HG02970 (cell line): Measurements from ENCODE around the gene BTBD18.
"Not testable (repeated sequence)": the region's sequence is repeated elsewhere in the genome, so short reads cannot be mapped to it uniquely, and the experiment has no call there.

Experiments used
- ATAC-seq: cut with Tn5 transposase; IDR thresholded peaks from one replicate; pipeline ENCODE4 v1.9.1; 2021; ENCODE audit warnings: mild to moderate bottlenecking, moderate library complexity, moderate number of reproducible peaks; ENCODE audit not compliant: unreplicated experiment, low FRiP score

BTBD18 gene

GRCh38 chr11:57741132-57742086 lies 10.2 kb downstream of the BTBD18 start, which contains the start of gene SELENOH:
Gene SELENOH, plus strand, starts transcription at chr11:57741491. Its CDS starts 105 bp downstream, at chr11:57741596.
- peak; percentile 93 for ATAC-seq

DNA sequence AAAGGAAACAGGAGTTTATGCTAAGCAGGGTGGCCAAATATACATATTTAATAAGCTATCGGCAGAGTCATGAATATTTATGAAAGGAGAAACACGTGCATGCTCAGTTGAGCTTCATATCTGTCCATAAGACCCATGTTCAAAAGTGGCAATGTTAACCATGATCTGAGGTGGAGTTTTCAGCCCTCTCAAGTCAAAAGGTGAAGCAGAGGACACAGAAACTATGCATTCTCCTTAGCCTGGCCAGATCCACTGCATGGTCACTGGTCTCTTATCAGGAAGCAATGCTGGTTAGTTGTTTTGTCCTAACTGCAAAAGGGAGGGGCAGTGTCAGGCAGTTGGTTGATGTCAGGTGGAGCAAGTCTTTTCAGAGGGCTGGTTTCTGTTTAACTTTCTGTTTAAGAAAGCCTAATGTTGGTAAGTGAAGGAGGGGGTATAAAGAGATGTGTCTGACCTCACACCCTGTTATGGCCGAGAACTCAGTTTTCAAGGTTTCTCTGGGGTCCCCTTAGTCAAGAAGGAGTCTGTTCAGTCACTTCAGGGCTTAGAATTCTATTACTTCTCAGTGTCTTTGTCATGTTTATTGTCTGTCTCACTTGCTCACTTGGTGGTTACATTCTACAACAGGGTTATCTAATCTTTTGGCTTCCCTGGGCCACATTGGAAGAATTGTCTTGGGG lies 15.9 kb downstream of the BTBD18 start:
- no peak for ATAC-seq

GRCh38 chr11:57732661-57733060 lies 19.0 kb downstream of the BTBD18 start:
- ATAC-seq, result no peak

DNA sequence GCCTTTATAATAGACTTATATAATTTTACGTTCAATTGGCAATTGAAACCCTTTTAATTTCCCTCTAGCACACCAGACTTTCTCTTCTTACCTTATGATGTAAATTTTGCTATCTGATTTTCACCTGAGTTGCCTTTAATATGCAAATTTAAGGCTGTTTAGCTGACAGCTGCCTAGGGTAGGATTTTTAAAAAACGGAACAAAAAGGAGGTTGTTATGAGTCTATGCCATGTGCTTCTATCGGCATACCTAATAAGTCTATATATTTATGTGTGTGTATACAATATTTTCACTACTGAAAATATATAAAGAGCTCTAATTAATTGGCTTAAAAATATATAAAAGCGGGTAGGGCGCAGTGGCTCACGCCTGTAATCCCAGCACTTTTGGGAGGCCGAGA lies 22.1 kb downstream of the BTBD18 start:
- no peak for ATAC-seq

DNA sequence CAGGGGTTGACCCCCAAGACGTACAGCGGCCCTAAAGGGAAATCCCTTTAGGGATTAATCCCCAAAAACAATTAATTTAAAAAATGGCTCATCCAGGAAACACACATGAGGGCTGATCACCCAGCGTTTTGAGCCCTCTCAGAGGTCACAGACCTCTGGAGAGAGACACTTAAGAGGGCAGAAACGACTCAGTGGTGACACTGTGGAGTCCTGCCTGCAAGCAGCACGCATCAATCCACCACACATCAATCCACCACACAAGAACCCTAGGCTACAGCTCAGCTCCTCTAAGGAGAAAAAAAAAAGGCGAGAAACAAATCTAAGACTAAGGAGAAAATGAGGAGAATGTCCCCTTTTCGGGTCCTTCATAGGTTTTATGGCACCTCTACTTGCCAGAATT lies 22.8 kb downstream of the BTBD18 start:
- ATAC-seq, result no peak

DNA sequence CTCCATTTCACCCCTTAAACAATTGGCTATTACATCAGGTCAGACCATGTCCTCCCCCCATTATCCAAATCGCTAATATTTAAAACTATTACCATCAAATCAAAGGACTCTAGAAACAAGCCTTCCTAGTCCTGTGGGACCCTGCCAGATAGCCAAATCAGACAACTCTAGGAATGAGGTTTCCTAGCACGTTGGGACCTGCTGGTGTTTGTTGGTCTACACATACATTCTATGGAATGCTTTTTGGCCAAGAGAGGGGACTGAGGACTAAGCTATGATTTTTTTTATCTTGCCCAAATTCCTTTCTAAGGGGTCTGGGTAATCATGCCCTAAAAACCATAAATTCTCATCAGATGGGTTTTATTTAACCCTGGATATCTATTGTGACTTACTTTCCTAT lies 24.4 kb downstream of the BTBD18 start:
- no peak for ATAC-seq

- ATAC-seq, result not testable (repeated sequence)
Measured at GRCh38 chr11:57716726-57717125, 34.9 kb downstream of the BTBD18 start.

DNA sequence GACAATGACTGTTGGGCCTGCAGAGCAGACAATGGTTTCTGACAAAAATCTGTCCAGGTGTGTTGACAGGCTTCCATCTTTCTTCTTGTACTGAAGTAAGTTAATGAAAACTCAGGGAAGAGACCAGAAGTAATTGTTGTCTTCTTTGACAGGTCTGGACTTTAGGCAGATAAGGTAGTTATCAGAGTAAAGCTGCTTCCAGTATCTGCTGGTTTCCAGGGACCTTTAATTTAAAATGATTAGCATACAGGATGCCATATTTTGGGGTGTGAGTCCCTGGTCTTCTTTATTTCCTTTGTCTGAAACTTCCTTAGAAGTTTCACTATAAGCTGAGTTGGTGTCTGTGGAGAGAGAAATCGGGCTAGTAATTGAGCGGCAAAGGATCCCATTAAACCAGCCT lies 37.8 kb downstream of the BTBD18 start:
- no peak for ATAC-seq

GRCh38 chr11:57712256-57713150 lies 39.1 kb downstream of the BTBD18 start, which contains the start of gene TMX2:
Gene TMX2, plus strand, starts transcription at chr11:57712593. Its CDS starts 26 bp downstream, at chr11:57712619.
- peak; percentile 94 for ATAC-seq

DNA sequence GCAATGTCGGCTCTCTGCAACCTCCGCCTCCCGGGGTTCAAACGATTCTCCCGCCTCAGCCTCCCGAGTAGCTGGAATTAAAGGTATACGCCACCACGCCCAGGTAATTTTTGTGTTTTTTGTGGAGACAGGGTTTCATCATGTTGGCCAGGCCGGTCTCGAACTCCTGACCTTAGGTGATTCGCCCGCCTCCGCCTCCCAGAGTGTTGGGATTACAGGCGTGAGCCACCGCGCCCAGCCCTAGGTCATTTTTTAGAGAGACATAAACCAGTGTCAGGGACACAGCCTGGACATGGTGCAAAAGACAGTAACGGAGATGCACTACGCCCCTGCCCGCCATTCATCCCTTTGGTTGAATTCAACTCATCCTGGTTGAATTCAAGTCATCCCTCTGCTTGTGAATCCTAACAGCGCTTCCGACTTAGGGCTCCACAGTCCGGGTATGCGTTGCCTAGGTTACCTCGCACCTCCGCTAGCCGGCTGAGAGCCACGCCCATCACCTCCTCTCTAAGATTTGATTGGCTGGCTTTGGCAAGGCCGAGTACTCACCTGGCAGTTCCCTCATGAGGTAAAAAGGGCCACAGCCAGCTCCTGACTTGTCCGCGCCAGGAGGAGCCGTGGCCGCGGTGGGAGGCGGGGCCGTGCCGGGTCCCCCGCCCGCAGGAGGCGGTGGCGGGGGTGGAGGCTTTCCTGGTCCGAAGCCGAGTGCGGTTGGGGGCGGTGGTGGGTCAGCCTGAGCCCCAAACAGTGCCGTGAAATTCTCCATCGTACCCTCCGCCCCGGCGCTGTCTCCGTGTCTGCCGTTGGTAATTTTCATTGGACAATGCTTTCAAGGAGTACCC lies 40.0 kb downstream of the BTBD18 start, which contains the start of gene MED19:
Gene MED19 (minus strand): TSS at position 802 of the 842 bp plus-strand sequence. CDS start 36 bp downstream, at position 766.
- peak; percentile 48 for ATAC-seq

DNA sequence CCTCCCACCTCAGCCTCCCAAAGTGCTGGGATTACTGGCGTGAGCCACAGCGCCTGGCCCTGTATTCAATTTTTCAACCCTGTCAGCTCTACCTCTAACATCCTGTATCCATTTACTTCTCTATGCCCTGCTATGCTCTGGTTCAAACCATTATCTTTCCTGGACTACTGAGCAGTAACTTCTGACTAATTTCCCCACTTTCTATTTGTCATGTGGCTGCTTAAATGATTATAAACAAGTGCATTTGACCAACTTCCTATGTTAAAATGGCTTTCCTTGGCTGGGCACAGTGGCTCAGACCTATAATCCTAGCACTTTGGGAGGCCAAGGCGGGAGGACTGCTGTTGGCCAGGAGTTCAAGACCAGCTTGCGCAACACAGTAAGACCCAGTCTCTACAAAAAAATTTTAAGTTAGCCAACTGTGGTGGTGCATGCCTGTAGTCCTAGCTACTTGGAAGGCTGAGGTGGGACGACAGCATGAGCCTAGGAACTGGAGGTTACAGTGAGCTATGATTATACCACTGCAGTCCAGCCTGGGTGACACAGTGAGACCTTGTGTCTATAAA lies 41.7 kb downstream of the BTBD18 start:
- ATAC-seq, result no peak

GRCh38 chr11:57705432-57705831 lies 46.2 kb downstream of the BTBD18 start:
- ATAC-seq, result not testable (repeated sequence)

GRCh38 chr11:57704932-57705331 lies 46.7 kb downstream of the BTBD18 start:
- no peak for ATAC-seq

- no peak for ATAC-seq
Measured at GRCh38 chr11:57703341-57703740, 48.3 kb downstream of the BTBD18 start.

- no peak for ATAC-seq
Measured at GRCh38 chr11:57700425-57700824, 51.2 kb downstream of the BTBD18 start.

DNA sequence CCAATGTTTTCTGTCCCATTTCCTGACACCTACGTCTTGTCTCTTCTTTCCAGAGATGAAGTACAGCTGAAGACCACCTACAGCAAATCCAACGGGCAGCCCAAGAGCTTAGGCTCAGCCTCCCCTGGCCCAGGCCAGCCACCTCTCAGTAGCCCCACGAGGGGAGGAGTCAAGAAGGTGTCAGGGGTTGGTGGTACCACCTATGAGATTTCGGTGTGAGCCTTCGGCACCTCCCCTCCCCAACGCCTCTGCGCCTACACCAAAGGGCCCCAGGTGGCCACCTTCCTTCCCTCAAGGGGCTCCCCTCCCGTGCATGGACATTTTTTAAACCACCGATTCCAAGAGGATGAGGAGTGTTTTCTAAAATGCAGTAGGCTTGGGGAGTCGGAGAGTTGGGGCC lies 51.8 kb downstream of the BTBD18 start:
- ATAC-seq, result no peak

- ATAC-seq, result no peak
Measured at GRCh38 chr11:57698843-57699365, 52.7 kb downstream of the BTBD18 start.
